ENCODE results near the gene LRRC18.

DNA sequence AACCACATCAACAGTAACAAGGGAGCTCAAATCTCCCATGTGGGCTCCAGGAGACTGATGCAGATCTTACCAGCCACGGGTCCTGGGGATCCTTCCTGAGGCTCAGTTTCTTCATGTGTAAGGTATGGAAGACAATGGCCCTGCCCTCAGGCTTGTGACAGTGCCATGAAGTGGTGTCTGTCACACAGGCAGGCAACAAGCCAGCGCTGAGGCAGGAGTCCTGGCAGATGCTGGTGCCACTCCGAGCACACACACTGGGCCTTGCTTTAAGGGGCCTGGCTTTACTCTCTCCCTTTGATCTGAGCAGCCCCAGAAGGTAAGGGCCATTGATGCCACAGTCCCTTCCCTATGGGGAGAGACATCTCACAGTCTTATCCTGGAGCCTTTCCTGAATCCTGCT, 28.4 kb upstream of the LRRC18 start:
- no peak for TF ChIP-seq GABPA (IDR thresholded peaks at IDR 0.05; ENCODE audit: low read depth)
- TF ChIP-seq USF2 (IDR thresholded peaks at IDR 0.05; ENCODE audit: borderline replicate concordance, low read depth, low read length), result no peak
- no peak for TF ChIP-seq CTCF (IDR thresholded peaks at IDR 0.05)
- no peak for TF ChIP-seq GATA2 (CRISPR knock-in tag; IDR thresholded peaks at IDR 0.05)
- no peak for TF ChIP-seq EP300 (IDR thresholded peaks at IDR 0.05; ENCODE audit: borderline replicate concordance in 1 of 2, low read depth in 1 of 2, low read length in 1 of 2)
- TF ChIP-seq POLR2AphosphoS5 (IDR thresholded peaks at IDR 0.05; ENCODE audit: low read depth, low read length), result no peak
- TF ChIP-seq FOSL2 (IDR thresholded peaks at IDR 0.05; ENCODE audit: borderline replicate concordance, low read depth), result no peak
- TF ChIP-seq TAF1 (IDR thresholded peaks at IDR 0.05; ENCODE audit: borderline replicate concordance, low read depth, low read length), result no peak
- no peak for TF ChIP-seq RAD21 (IDR thresholded peaks at IDR 0.05; ENCODE audit: low read length)
- no peak for TF ChIP-seq CHD2 (IDR thresholded peaks at IDR 0.05; ENCODE audit: low read length, partially characterized antibody)
- TF ChIP-seq, protein P1, sequence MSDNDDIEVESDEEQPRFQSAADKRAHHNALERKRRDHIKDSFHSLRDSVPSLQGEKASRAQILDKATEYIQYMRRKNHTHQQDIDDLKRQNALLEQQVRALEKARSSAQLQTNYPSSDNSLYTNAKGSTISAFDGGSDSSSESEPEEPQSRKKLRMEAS (IDR thresholded peaks at IDR 0.05; ENCODE audit: low read depth), result no peak
- TF ChIP-seq FOXM1 (IDR thresholded peaks at IDR 0.05; ENCODE audit: low read depth), result no peak
- TF ChIP-seq, protein P2, sequence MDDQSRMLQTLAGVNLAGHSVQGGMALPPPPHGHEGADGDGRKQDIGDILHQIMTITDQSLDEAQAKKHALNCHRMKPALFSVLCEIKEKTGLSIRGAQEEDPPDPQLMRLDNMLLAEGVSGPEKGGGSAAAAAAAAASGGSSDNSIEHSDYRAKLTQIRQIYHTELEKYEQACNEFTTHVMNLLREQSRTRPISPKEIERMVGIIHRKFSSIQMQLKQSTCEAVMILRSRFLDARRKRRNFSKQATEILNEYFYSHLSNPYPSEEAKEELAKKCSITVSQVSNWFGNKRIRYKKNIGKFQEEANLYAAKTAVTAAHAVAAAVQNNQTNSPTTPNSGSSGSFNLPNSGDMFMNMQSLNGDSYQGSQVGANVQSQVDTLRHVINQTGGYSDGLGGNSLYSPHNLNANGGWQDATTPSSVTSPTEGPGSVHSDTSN (IDR thresholded peaks at IDR 0.05), result no peak

Data from SK-N-SH (cell line).